Activated CD4-positive, CD25-positive, alpha-beta regulatory T cell treated with anti-CD3 and anti-CD28 coated beads, Interleukin-2, amount 50 U/mL, for 16 hours (primary cell): ENCODE results near the gene HSDL1.
"Not testable (repeated sequence)": the region's sequence is repeated elsewhere in the genome, so short reads cannot be mapped to it uniquely, and the experiment has no call there.

Source experiments
- DNase-seq: peaks from one replicate; pipeline ENCODE4 v3.0.0-alpha.2; 2020; ENCODE audit warnings: low read depth, low spot score

HSDL1 gene

GRCh38 chr16:84138824-84139627 lies 6.0 kb downstream of the HSDL1 start:
- DNase-seq: no peak

GRCh38 chr16:84138500-84138823 lies 6.5 kb downstream of the HSDL1 start:
- DNase-seq: no peak

GRCh38 chr16:84137769-84138357 lies 7.1 kb downstream of the HSDL1 start:
- DNase-seq: no peak

- DNase-seq: no peak
Observed at GRCh38 chr16:84137287-84137686, 7.7 kb downstream of the HSDL1 start.

GRCh38 chr16:84136331-84137125 lies 8.4 kb downstream of the HSDL1 start:
- no peak for DNase-seq

GRCh38 chr16:84132527-84133285 lies 12.3 kb downstream of the HSDL1 start:
- DNase-seq: no peak

- no peak for DNase-seq
Observed at GRCh38 chr16:84131117-84131516, 13.9 kb downstream of the HSDL1 start.

- DNase-seq: no peak
Observed at GRCh38 chr16:84124257-84125073, 20.5 kb downstream of the HSDL1 start.

- no peak for DNase-seq
Observed at GRCh38 chr16:84121007-84121406, 24.0 kb downstream of the HSDL1 start.

- DNase-seq: no peak
Observed at GRCh38 chr16:84120023-84120422, 25.0 kb downstream of the HSDL1 start.

GRCh38 chr16:84119368-84119767 lies 25.6 kb downstream of the HSDL1 start:
- DNase-seq: no peak

- not testable (repeated sequence) for DNase-seq
Observed at GRCh38 chr16:84118315-84118714, 26.7 kb downstream of the HSDL1 start.

GRCh38 chr16:84117494-84117843 lies 27.5 kb downstream of the HSDL1 start:
- DNase-seq: no peak

GRCh38 chr16:84116720-84117493 lies 28.1 kb downstream of the HSDL1 start, which contains the start of gene MBTPS1:
Gene MBTPS1 (minus strand): TSS chr16:84116942. CDS start chr16:84101783, 15,159 bp downstream.
- peak; percentile 92 for DNase-seq

GRCh38 chr16:84115919-84116719 lies 28.9 kb downstream of the HSDL1 start:
- peak; percentile 19 for DNase-seq

GRCh38 chr16:84111949-84112348 lies 33.0 kb downstream of the HSDL1 start:
- DNase-seq: not testable (repeated sequence)

GRCh38 chr16:84111525-84111924 lies 33.5 kb downstream of the HSDL1 start:
- DNase-seq: no peak

- no peak for DNase-seq
Observed at GRCh38 chr16:84110527-84110926, 34.5 kb downstream of the HSDL1 start.

GRCh38 chr16:84109598-84110335 lies 35.2 kb downstream of the HSDL1 start:
- DNase-seq: no peak
